ENCODE measurements around the gene HOXD12.

The HOXD12 gene

DNA sequence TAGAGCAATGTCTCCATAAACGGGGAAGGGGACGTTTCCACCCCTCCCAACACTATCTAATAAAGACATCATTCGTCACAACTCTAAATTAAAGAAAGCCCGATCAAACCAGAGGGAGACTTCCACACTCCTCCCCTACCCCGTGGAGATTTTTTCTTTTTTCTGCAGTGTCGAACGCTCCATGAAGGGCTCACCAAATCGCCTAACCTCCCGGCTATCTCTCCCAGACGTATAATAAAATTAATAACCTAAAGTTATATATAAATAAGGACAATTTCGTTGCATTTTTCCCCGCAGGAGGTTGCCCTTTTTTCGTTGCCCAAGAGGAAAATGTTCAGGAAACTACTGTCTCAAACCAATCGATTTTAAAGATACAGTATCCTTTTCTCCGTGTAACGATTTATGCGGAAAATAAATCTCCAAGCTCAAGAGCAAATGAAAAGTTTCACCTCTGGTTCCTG lies 18.2 kb upstream of the HOXD12 start:
- no peak for DNase-seq

DNA sequence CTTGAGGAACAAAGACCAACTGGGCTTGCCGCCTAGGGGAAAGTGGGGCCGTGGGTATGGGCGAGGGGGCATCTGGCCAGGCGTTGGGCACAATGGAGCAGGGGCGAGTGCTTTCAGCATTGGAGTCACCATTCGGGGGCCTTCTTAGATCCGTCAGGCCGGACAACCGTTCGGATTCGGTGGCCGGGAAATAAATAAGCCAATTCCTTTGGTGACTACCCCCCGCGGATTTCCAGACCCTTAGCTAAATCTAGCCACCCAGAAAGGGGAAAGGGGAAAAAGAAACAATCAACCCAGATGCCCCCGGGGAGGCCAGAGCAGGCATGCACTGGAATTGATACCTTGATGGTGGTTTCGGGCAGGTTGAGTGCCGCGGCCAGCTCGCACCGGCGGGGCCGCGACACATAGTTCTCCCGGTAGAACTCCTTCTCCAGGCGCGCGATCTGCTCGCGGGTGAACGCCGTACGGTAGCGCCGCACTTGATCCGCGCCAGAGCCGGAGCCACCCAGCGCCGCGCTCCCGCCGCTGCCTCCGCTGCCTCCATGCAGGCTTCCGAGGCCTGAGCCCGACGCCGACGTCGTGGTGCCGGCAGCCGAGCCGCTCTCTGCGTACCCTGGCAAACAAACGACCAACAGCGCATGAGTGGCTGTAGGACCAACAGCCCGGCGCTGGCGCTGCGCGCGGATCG lies 17.6 kb upstream of the HOXD12 start:
- no peak for DNase-seq

DNA sequence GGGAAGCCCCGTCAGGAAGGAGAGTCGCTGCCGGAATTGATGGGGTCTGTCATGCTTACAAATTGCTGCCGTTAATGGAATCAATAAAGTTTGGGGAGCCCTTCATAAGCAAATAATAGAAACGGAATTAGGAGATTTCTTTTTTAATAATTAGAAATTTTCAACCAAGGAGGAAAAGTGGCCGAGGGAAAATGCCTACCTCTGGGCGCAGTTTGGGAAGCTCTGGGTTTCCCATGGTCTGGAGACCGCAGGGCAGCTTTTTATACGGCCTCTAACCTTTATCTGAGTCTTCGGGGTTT lies 17.1 kb upstream of the HOXD12 start:
- no peak for DNase-seq

DNA sequence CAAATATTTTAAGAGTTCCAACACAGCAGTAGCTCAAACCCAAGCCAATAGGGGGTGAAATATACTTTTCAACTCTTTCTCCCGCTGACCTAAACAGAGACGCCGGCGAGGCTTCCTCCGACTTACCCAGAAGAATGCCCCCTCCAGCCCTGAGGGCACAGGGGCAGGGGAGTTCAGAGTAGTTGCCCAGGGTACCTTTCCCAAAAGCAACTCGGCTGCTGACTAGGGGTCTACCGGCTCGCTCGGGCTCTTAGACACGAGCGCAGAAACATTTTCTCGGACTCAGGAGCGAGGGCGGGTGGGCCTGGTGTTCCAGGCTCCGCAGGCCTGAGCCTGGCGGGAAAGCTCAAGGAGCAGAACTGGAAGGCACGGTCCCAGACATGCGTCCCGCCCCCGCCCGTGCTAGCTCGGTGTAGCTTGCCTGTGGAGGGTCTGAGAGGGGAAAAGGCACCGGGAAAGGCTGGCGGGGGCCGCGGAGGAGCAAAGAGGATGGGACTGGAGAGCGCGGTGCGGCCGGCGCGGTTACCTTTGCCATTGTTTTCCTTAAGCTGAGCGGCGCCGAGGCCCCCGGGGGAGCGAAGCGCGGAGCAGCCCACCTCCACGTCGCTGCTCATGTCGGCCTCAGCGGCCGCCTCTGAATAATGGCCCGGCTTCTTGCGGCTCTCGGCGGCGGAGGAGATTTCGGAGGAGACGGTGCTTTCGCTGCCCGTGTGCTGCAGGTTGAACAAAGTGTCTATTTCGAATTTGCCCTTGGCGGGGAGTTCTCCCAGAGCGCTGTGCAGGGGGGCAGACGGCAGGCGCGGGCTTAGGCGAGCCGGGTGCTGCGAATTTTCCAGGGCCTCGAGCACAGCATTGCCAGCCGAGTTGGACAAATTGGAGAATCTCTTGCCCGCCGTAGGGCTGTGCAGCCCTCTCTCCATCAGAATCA lies 16.5 kb upstream of the HOXD12 start:
- no peak for DNase-seq

DNA sequence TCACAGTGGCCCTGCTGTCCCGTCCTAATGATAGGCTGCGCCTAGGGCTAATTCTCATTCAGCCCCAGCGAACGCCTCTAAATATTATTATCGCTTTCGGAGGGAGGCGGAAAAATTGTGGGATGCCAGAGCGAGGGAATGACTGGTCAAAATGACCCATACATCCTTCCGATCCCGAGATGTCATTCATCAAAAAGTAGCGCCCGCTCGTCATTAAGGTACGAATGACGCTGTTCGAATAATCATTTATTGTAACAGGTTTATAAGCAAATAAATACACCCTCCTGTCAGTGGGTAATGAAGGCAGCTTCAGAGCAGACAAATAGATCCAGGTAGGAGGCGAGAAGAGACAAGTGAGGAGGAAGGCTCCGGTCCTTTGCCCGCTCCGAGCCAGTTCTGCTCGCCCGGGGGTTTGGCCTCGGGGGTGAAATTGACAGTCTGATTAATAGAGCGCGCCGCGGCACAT lies 15.8 kb upstream of the HOXD12 start, which contains the start of gene EVX2:
TSS of gene EVX2 (minus strand) at position 167 of the 466 bp plus-strand sequence. CDS start 186 bp downstream, outside the sequence.
- no peak for DNase-seq

DNA sequence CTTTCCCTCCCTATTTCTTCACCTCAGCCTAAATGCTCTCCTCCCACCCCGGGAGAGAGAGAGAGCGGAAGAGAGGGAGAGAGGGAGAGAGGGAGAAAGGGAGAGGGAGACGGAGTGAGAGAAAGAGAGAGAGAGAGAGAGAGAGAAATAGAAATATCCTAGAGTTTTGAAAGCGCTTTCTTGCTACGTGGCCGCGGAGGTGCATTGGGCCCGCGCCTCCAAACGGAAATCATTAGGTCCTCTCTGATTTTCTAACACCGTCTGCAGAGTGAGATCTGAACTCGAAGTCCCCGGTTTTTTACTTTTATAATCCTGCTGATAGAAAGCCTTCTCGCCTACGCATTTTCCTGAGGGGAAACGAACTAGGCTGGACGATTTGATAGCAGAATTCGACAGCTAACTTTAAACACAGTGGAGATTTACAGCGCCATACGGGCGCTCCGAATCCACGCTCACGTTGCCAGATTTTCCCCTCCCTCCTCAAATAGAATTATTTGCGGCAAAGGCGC lies 14.9 kb upstream of the HOXD12 start:
- DNase-seq = no peak

DNA sequence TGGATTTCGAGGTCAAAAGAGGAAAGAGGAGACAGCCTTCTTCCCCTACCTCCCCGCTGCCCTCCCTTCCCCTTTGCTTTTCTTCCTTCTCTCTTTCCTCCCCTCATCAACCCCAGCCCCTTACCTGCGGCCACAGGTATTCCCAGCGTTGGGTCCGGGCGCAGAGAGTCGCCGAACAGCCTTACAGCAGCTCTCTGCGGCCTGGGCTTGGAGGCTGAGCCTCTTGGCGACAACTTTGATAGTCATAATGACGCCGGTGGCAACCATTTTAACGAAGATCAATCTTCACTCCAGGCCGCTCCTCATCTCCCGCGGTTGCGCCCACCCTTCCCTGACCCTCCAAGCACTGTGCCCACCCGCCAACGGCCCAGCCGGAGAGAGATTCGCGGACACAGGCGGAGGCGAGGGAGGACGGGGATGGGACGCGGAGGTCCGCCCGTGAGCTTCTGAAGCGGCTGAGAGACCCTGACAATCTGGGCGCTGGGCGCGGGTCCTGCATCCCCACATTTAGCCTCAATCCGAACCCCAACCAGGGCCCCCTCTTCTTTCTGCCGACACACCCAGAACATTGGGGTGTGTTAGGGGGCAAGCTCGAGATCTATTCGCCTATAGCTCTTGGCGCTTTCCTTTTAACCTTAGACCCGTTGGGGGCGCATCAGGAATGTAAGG lies 14.3 kb upstream of the HOXD12 start:
- no peak for DNase-seq

DNA sequence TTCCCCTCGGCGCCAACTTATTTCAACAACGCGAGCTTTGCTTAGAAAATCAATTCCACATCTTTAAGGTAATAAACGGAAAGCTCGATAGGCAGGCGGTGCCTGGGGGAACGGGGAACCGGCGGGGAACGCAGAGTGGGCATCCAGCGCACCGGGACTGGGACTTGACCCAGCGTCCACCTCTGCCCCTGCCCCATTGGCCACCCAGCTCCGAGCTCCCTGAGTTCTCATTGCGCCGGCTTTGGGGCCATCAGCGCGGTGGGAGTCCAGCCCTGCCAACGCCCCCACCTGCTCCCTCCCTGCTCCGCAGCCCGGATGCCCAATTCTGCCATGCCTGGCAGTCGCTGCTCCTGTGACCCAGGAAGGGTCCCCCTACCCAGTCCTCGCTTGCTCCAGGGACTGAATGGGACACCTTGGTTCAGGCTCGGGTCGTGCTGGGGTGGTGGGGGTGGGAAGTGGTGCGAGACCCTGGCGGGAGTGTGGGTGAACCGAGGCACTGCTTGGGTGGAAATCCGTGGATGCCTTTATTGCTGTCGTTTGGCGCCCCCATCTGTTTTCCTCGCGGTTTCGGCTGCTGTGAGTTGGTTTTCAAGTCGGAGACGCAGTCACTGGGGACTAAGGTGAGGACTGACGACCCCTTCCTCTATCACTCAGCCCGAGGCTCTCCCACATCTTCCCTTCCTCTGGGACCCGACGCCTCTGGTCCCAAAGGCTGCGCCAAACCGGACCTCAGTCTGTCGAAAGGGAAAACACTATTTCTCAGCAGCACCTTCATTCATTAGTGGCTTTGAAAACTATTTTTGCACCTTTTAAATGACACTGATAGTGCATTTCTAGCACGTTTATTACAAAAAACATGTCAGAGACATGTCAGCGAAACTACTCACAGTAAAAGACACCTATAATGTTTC lies 13.5 kb upstream of the HOXD12 start:
- DNase-seq = no peak

GRCh38 chr2:176087330-176088047 lies 12.1 kb upstream of the HOXD12 start:
- DNase-seq = no peak

GRCh38 chr2:176088048-176088936 lies 11.3 kb upstream of the HOXD12 start:
- no peak for DNase-seq

DNA sequence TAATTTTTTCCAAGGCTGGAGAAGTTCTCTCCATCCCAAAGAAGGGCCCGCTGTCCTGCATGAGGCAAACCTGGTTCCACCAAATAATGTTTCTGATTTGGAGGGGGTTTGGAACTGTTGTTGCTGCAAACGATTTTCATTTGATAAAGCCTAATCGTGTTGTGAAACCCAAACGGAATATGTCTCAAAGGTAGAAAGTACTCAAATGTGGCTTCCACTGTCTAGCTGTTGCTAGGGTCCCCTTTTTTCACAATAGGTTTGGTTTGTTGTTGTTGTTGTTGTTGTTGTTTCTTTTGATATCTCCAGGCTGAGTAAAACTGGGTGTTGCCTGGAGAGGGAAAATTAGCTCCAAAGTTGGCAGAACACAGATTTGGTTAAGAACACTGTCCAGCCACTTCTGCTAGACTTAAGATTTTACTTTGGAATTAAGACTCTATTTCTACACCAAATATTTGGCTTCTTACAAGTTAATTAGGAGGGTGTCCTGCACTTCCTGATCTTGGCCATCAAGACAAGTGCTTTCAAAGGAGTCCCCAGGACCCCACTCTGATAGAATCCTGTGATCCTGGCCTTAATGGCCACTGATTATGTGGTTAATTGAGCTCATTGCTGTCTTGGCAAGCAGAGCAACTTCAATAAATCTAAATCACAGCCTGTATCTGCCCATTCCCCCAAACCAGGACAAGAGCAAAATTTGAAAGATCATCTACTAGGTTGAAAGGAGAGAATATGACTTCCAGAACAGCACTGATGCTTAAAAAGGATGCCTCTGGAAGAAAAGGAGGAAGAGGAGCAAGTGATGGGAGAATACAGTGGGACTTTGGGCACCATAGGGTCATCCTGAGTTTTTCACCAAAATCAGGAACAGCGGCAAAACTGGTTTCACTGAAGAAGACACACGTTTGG lies 10.4 kb upstream of the HOXD12 start:
- DNase-seq = no peak

- no peak for DNase-seq
Measured at GRCh38 chr2:176089843-176090395, 9.7 kb upstream of the HOXD12 start.

DNA sequence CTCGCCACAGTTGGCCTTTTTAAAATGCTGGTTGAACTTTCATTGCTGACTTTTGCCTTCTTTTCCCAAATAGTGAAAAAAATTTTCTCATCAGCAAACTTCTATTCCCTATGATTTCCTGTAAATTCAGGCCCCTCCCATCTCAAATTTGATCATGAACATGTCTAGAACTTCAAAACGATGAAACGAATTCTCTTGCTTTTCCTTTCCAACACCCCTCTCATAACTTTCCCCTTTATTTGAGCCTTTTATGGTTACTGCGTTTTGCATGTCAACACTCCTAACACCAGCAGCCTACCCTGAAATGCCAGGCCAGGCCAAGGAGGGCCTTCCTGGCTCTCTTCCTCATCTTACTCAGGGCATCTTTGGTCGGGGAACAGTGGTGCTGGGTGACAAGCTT lies 8.7 kb upstream of the HOXD12 start:
- DNase-seq = no peak

DNA sequence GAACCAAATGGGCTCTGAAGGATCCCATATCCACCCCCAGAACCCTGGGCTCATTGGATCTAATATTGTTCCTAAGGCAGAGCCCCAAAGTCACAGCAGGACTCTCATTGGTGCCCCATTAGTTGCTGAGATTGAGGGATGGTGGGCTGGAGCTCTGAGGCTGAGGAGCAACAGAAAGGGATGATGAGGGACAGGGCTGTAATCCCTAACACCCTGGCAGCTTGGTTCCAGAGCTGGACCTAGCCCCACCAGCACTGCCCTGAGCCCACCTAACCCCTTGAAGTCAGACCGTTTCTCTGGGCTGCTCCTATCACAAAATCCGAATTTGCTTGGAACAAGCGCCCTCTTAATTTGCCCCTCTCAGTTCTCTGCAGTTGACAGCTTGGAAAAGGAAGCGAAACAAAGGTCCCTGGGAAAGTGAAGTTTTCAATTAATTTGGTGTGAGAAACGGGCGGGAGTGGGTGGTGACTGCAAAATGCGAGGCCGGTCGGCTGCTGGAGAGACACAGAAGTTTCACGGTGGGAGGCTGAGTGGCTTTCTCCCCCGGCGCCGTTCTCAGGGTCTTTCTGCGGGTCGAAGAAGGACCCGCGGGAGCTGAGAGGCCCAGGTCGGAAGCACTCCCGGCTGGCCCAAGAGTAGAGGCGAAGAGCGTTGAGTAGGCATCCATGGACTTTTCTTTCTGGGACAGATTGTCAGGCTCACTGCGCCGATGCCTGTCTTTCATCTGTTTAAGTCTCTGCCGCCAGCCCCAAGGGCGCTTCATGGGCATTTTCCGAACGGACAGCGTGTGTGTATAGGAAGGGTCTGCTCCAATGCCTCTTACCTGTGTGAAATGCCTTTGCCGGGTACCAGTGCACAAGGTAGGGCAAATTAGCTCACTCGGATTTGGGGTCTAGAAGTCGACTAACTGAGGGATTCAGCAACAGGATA lies 8.0 kb upstream of the HOXD12 start:
- DNase-seq = no peak

DNA sequence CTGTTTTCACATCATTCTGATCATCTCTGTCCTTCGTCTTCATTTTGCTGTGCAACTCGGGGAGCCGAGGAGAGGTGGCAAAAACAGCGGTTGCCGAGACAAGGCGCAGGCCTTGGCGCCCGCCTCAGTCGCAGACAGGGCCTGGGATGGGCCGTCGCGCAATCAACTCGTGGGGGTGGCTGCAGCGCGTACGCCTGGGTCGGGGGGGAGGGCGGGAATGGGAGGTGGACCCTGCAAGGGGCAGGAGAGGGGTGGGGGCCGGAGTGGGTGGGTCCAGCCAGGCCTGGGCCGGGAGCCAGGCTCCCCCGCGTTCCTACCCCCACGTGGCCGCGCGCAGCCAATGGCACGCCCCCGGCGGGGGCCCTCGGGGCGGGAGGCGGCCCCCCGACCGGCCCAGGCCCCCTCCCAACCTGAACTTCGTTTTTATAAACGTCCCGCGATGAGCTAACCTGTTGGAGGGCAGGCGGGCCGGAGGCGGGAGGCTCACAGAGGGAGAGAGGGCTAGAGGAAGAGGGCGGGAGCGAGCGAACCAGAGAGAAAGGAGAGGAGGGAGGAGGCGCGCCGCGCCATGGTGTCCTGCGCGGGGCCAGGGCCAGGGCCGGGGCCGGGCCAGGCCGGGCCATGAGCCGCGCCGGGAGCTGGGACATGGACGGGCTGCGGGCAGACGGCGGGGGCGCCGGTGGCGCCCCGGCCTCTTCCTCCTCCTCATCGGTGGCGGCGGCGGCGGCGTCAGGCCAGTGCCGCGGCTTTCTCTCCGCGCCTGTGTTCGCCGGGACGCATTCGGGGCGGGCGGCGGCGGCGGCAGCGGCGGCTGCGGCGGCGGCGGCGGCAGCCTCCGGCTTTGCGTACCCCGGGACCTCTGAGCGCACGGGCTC lies 7.1 kb upstream of the HOXD12 start, which contains the start of gene HOXD13:
TSS of gene HOXD13 (plus strand) at position 452 of the 875 bp plus-strand sequence. CDS start at position 622, 170 bp downstream.
- no peak for DNase-seq

DNA sequence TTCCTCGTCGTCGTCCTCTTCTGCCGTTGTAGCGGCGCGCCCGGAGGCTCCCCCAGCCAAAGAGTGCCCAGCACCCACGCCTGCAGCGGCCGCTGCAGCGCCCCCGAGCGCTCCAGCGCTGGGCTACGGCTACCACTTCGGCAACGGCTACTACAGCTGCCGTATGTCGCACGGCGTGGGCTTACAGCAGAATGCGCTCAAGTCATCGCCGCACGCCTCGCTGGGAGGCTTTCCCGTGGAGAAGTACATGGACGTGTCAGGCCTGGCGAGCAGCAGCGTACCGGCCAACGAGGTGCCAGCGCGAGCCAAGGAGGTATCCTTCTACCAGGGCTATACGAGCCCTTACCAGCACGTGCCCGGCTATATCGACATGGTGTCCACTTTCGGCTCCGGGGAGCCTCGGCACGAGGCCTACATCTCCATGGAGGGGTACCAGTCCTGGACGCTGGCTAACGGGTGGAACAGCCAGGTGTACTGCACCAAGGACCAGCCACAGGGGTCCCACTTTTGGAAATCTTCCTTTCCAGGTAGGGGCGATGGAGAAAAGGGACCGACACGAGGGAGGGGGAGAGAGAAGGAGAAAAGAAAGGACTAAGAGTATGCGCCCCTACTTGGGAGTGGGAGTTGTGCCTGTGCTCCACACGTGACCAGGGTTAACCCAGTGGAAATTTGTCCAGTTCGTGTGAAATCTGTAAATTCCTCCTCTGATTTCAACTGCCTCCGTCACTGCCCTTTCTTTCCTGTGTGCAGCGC lies 6.3 kb upstream of the HOXD12 start:
- no peak for DNase-seq

Data from NCI-H1092 treated with DMSO at 0.1 percent for 48 hours (cell line).